Posterior vena cava (tissue), 2 donors: ENCODE data around the gene COLEC11. TPM values are rescaled to one million over a fixed set of nuclear protein-coding genes. Genes with fewer than 3 reads are reported as not detected.
A peak's percentile ranks its signal among the peaks of the same experiment; 100 is the strongest.
"Not testable (repeated sequence)": the region's sequence is repeated elsewhere in the genome, so short reads cannot be mapped to it uniquely, and the experiment has no call there.

Experiments used
- DNase-seq: peaks from one replicate; pipeline ENCODE4 v3.0.0-alpha.2; 2020; ENCODE audit warnings: low spot score
- intact Hi-C, 2 donors: fragments of 100-400 bp; cut with DNase I; formaldehyde crosslinking; loops; one replicate each; pipeline versions ENCODE4 v1.14.1 to v1.14.2; 2022 to 2023
- long read RNA-seq, 2 donors: library from polyadenylated mRNA; unstranded; transcript quantifications; one replicate each; pipeline ENCODE4 v2.0.0, GENCODE V29; 2020 to 2021
- total RNA-seq, 2 donors: library from RNA; stranded (reverse); fragmentation: NEBNext Ultra II Directional; extraction: Animal tissue kit (Norgen Biotek cat#: 25700); gene quantifications; one replicate each; pipeline ENCODE4 v1.2.1, GENCODE V29; 2021
- donor health status: DM: yes; HTN: yes; CAD: no.
- donor health status: DM: yes; HTN: yes; CAD: no.

Gene COLEC11
- total RNA-seq, result 1 to 10 TPM in 1 of 2 donors, under 1 TPM in 1; 0.71 to 3.8 TPM
- long read RNA-seq, donor 1, partial matches to known transcripts, result 0 of 1 reads
- long read RNA-seq, donor 1, other reads (novel, unspliced or antisense), result 0 of 1 reads
- long read RNA-seq, donor 2, partial matches to known transcripts, result 1 of 1 reads
- long read RNA-seq, donor 2, other reads (novel, unspliced or antisense), result 0 of 1 reads

- peak; percentile 88 for DNase-seq
- intact Hi-C loops, result no loop called here
Measured at GRCh38 chr2:3594493-3595281, at the start of gene COLEC11. COLEC11 (plus strand) TSS chr2:3595112; CDS start chr2:3604341, 9,229 bp downstream.

- DNase-seq, result no peak
- intact Hi-C loops, result no loop called here
Measured at GRCh38 chr2:3545788-3546478, 49.0 kb upstream of the COLEC11 start.

GRCh38 chr2:3547915-3548314 lies 47.0 kb upstream of the COLEC11 start:
- intact Hi-C loops, result no loop called here
- no peak for DNase-seq

- intact Hi-C loops, result no loop called here
- no peak for DNase-seq
Measured at GRCh38 chr2:3553946-3554345, 41.0 kb upstream of the COLEC11 start.

GRCh38 chr2:3557639-3558204 lies 37.2 kb upstream of the COLEC11 start:
- intact Hi-C loops, result no loop called here

GRCh38 chr2:3558205-3559014 lies 36.5 kb upstream of the COLEC11 start, which contains the start of gene RNASEH1:
RNASEH1 (minus strand) TSS chr2:3558333; CDS start chr2:3558260, 73 bp downstream.
- intact Hi-C loops, result no loop called here
- peak; percentile 100 for DNase-seq

More at GRCh38 chr2:3557639-3558204, 37.2 kb upstream of the COLEC11 start:
- DNase-seq, result no peak

- DNase-seq, result no peak
- intact Hi-C loops, result no loop called here
Measured at GRCh38 chr2:3563521-3563976, 31.4 kb upstream of the COLEC11 start.

GRCh38 chr2:3565117-3565516 lies 29.8 kb upstream of the COLEC11 start:
- intact Hi-C loops, result no loop called here
- no peak for DNase-seq

- intact Hi-C loops, result no loop called here
- DNase-seq, result no peak
Measured at GRCh38 chr2:3566806-3567205, 28.1 kb upstream of the COLEC11 start.

GRCh38 chr2:3569656-3570055 lies 25.3 kb upstream of the COLEC11 start:
- intact Hi-C loops, DNase-seq: not testable (repeated sequence)

GRCh38 chr2:3571284-3571683 lies 23.6 kb upstream of the COLEC11 start:
- intact Hi-C loops, result no loop called here
- DNase-seq, result no peak

- intact Hi-C loops, result no loop called here
Measured at GRCh38 chr2:3572620-3573019, 22.3 kb upstream of the COLEC11 start.

GRCh38 chr2:3574155-3574554 lies 20.8 kb upstream of the COLEC11 start:
- intact Hi-C loops, result no loop called here
- no peak for DNase-seq

More at GRCh38 chr2:3572620-3573019, 22.3 kb upstream of the COLEC11 start:
- no peak for DNase-seq

- no peak for DNase-seq
- intact Hi-C loops, result no loop called here
Measured at GRCh38 chr2:3575534-3576262, 19.2 kb upstream of the COLEC11 start.

- intact Hi-C loops, DNase-seq: not testable (repeated sequence)
Measured at GRCh38 chr2:3576263-3576630, 18.7 kb upstream of the COLEC11 start.

- intact Hi-C loops, result no loop called here
- DNase-seq, result no peak
Measured at GRCh38 chr2:3578987-3579386, 15.9 kb upstream of the COLEC11 start.

GRCh38 chr2:3580449-3580848 lies 14.5 kb upstream of the COLEC11 start:
- intact Hi-C loops, result no loop called here
- DNase-seq, result no peak
